Ishikawa (cell line): ENCODE results near the gene MAPK8IP1.
A peak's percentile ranks its signal among the peaks of the same experiment; 100 is the strongest.

Experiments
- CEBPB ChIP-seq: IDR thresholded peaks from 2 replicates; pipeline ENCODE4 v1.6.1; 2012
- CREB1 ChIP-seq: IDR thresholded peaks from 2 replicates; pipeline ENCODE4 v1.6.1; 2012; ENCODE audit warnings: low read depth
- EGR1 ChIP-seq: IDR thresholded peaks from 2 replicates; pipeline ENCODE4 v1.6.1; 2012
- EP300 ChIP-seq: IDR thresholded peaks from 2 replicates; pipeline ENCODE4 v1.6.1; 2012; ENCODE audit warnings: borderline replicate concordance
- FOXM1 ChIP-seq: IDR thresholded peaks from 2 replicates; pipeline ENCODE4 v1.6.1; 2012; ENCODE audit warnings: low read depth, borderline replicate concordance
- MAX ChIP-seq: IDR thresholded peaks from 2 replicates; pipeline ENCODE4 v1.6.1; 2012
- NFIC ChIP-seq: IDR thresholded peaks from 2 replicates; pipeline ENCODE4 v1.6.1; 2012
- RAD21 ChIP-seq: IDR thresholded peaks from 2 replicates; pipeline ENCODE4 v1.6.1; 2012; ENCODE audit warnings: low read depth
- REST ChIP-seq: IDR thresholded peaks from 2 replicates; pipeline ENCODE4 v1.6.1; 2012; ENCODE audit warnings: low read depth, mild to moderate bottlenecking
- TAF1 ChIP-seq: IDR thresholded peaks from 2 replicates; pipeline ENCODE4 v1.6.1; 2012; ENCODE audit warnings: low read depth, mild to moderate bottlenecking
- TCF12 ChIP-seq: IDR thresholded peaks from 2 replicates; pipeline ENCODE4 v1.6.1; 2012; ENCODE audit warnings: low read depth
- TEAD4 ChIP-seq: IDR thresholded peaks from 2 replicates; pipeline ENCODE4 v1.6.1; 2012
- USF1 ChIP-seq: IDR thresholded peaks from 2 replicates; pipeline ENCODE4 v1.6.1; 2012
- YY1 ChIP-seq: IDR thresholded peaks from 2 replicates; pipeline ENCODE4 v1.6.1; 2012; ENCODE audit warnings: low read depth
- ZBTB7A ChIP-seq: IDR thresholded peaks from 2 replicates; pipeline ENCODE4 v1.6.1; 2012; ENCODE audit warnings: low read depth

The MAPK8IP1 gene

DNA sequence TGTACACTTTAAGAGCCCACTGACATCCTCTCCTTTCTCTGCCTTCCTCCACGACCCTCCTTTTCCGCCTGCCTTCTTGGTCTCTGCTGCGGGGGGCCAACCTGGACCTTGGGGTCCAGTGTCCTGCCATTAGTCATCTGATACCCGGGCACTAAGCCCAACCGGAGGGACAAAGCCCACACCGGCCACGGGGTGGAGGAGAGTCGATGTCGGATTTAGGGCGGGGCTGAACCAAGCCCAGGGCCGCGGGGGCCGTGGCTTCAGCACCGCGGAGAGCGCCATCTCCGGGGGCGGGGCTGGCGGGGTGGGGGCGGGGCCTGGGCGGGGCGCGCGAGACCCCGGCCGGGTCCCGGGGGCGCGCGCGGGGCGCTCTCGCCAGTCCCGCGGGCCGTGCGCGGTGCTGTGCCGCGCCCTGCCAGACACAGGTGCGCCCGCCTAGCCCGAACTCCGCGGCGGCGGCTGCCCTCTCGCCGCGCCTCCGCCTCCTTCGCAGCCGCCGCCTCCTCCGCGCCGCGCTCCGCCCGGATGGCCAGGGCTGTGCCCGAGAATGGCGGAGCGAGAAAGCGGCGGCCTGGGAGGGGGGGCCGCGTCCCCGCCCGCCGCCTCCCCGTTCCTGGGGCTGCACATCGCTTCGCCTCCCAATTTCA is at the start of gene MAPK8IP1:
TSS of gene MAPK8IP1 (plus strand) at position 378 of the 647 bp plus-strand sequence. CDS start at position 548, 170 bp downstream.
- TF ChIP-seq REST (peak; percentile 83), YY1 (peak; percentile 44; the same call in 1 of the 2 replicates), CEBPB (no peak), EGR1 (0 out of 2 replicates have a peak, but pooled peaks have one; percentile 20)

DNA sequence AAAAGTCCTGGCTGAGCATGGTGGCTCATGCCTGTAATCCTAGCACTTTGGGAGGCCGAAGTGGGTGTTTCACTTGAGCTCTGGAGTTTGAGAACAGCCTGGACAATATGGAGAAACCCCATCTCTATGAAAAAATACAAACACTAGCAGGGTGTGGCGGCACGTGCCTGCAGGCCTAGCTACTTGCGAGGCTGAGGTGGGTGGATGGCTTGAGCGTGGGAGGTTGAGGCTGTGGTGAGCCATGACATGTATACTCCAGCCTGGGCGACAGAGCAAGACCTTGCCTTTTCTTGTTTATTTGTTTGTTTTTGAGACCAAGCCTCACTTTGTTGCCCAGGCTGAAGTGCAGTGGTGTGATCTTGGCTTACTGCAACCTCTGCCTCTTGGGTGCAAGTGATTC is 46.2 kb upstream of the MAPK8IP1 start:
- no peak for TF ChIP-seq NFIC
- no peak for TF ChIP-seq REST
- TF ChIP-seq TEAD4, result no peak
- TF ChIP-seq ZBTB7A, result no peak
- no peak for TF ChIP-seq RAD21
- no peak for TF ChIP-seq EGR1
- TF ChIP-seq USF1, result no peak
- TF ChIP-seq EP300, result no peak
- no peak for TF ChIP-seq MAX
- no peak for TF ChIP-seq CREB1
- no peak for TF ChIP-seq FOXM1
- TF ChIP-seq CEBPB, result no peak
- TF ChIP-seq YY1, result no peak
- no peak for TF ChIP-seq TCF12
- no peak for TF ChIP-seq TAF1

GRCh38 chr11:45843158-45843924 is 42.1 kb upstream of the MAPK8IP1 start:
- TF ChIP-seq MAX (peak; percentile 51), EP300 (no peak), CREB1 (no peak), TEAD4 (no peak), RAD21 (peak; percentile 79)

DNA sequence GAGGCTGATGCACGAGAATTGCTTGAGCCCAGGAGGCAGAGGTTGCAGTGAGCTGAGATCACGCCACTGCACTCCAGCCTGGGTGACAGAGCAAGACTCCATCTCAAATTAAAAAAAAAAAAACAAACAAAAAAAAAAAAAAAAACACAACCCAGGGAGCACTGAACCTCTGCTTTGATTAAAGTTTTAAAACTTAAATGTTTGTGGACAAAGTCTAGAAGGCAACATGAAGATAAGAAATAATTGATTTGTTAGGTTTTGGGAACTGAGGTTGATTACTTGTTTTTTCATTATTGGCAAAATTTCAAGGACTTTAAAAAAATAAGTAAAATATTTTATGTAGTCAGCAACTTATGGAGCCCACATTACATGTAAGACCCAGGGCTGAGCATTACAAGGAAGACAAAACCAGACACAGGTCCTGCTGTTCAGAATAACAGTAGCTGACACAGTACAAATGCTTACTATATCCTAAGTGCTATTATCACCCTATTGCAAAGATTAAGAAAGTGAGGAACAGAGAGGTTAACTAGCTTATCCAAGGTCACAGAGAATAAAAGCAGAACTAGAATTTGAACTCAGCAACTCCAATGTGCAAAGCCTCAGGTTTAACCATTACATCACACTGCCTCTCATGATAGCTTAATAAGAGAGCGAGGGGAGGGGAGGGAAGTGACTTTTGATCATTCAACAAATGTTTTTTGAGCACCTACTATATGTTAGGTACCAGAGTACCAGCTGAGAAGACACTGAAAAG is 40.5 kb upstream of the MAPK8IP1 start:
- TF ChIP-seq RAD21 (no peak), TAF1 (no peak), CREB1 (no peak), ZBTB7A (no peak), REST (no peak), USF1 (no peak), FOXM1 (no peak), TEAD4 (no peak), MAX (no peak), NFIC (no peak), YY1 (no peak), EGR1 (no peak), EP300 (no peak), CEBPB (no peak)
